Smooth muscle cell (in vitro differentiated cells): ENCODE measurements around the gene DPF3. TPM values are rescaled to one million over a fixed set of nuclear protein-coding genes. Genes with fewer than 3 reads are reported as not detected.

Source experiments
- DNase-seq: peaks from one replicate; lab custom pipeline; 2025; ENCODE audit not compliant: unreplicated experiment; lab: John Stamatoyannopoulos, UW
- H2AFZ ChIP-seq: fragments of 200-600 bp; sonication (generic); 2 replicates; pipeline ENCODE4 v1.6.0; 2016; ENCODE audit warnings: antibody characterized with exemption, low read depth, mild to moderate bottlenecking
- H3F3A ChIP-seq: fragments of 200-600 bp; sonication (generic); 2 replicates; pipeline ENCODE4 v1.6.0; 2017; ENCODE audit warnings: antibody characterized with exemption, low read depth
- H3K27ac ChIP-seq: fragments of 200-600 bp; sonication (generic); 2 replicates; pipeline ENCODE4 v1.5.1; 2016; ENCODE audit warnings: low read depth, mild to moderate bottlenecking
- H3K27me3 ChIP-seq: fragments of 200-600 bp; sonication (generic); 2 replicates; pipeline ENCODE4 v1.6.1; 2016; ENCODE audit warnings: low read depth, mild to moderate bottlenecking
- H3K36me3 ChIP-seq: fragments of 200-600 bp; sonication (generic); 2 replicates; pipeline ENCODE4 v1.5.1; 2016; ENCODE audit warnings: low read depth
- H3K4me1 ChIP-seq: fragments of 200-600 bp; sonication (generic); 2 replicates; pipeline ENCODE4 v1.5.1; 2016; ENCODE audit warnings: low read depth
- H3K4me2 ChIP-seq: fragments of 200-600 bp; sonication (generic); 2 replicates; pipeline ENCODE4 v1.6.0; 2016; ENCODE audit warnings: mild to moderate bottlenecking
- H3K4me3 ChIP-seq: fragments of 200-600 bp; sonication (generic); 2 replicates; pipeline ENCODE4 v1.5.1; 2016; ENCODE audit warnings: mild to moderate bottlenecking
- H3K79me2 ChIP-seq: fragments of 200-600 bp; sonication (generic); 2 replicates; pipeline ENCODE4 v1.6.0; 2016; ENCODE audit warnings: low read depth, mild to moderate bottlenecking
- H3K9ac ChIP-seq: fragments of 200-600 bp; sonication (generic); 2 replicates; pipeline ENCODE4 v1.6.0; 2016; ENCODE audit warnings: low read depth
- H3K9me3 ChIP-seq: fragments of 200-600 bp; sonication (generic); replicated peaks from 2 replicates; pipeline ENCODE4 v1.5.1; 2016; ENCODE audit warnings: low read depth
- H4K20me1 ChIP-seq: fragments of 200-600 bp; sonication (generic); 2 replicates; pipeline ENCODE4 v1.6.0; 2016; ENCODE audit warnings: low read depth
- WGBS: methylation state at CpG from one replicate; pipeline ENCODE4 v1.1.7; 2016; ENCODE audit warnings: low lambda C conversion rate; 5-methylcytosine and 5-hydroxymethylcytosine counted together
- polyA plus RNA-seq: library from polyadenylated mRNA; unstranded; fragments of >200 nt; fragmentation: Nextera tagmentation; extraction: Ambion mirVana; gene quantifications from 2 replicates; pipeline ENCODE4 v1.2.1, GENCODE V29; 2016
- total RNA-seq: library from RNA; depleted of rRNA; stranded (reverse); fragments of >200 nt; gene quantifications from 2 replicates; pipeline ENCODE4 v1.2.3, GENCODE V29; 2014
- TF ChIP-seq, protein P1 (sequence below): fragments of 200-600 bp; sonication (generic); IDR thresholded peaks from 2 replicates; pipeline ENCODE4 v1.5.1; 2017; ENCODE audit warnings: borderline replicate concordance, mild to moderate bottlenecking, antibody characterized with exemption; ENCODE audit not compliant: insufficient read depth, poor library complexity, severe bottlenecking

DPF3 gene
- total and polyA plus RNA-seq, 2 experiments from 2014 or later = 4.9 to 12.6 TPM

- H4K20me1 ChIP-seq = no peaks in the 10 kb centered on the region
- TF ChIP-seq, protein P1, sequence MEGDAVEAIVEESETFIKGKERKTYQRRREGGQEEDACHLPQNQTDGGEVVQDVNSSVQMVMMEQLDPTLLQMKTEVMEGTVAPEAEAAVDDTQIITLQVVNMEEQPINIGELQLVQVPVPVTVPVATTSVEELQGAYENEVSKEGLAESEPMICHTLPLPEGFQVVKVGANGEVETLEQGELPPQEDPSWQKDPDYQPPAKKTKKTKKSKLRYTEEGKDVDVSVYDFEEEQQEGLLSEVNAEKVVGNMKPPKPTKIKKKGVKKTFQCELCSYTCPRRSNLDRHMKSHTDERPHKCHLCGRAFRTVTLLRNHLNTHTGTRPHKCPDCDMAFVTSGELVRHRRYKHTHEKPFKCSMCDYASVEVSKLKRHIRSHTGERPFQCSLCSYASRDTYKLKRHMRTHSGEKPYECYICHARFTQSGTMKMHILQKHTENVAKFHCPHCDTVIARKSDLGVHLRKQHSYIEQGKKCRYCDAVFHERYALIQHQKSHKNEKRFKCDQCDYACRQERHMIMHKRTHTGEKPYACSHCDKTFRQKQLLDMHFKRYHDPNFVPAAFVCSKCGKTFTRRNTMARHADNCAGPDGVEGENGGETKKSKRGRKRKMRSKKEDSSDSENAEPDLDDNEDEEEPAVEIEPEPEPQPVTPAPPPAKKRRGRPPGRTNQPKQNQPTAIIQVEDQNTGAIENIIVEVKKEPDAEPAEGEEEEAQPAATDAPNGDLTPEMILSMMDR = no peak
- no peak overlapping the region for H3K27ac ChIP-seq
- H2AFZ ChIP-seq = no peak overlapping the region
- no peaks in the 10 kb centered on the region for H3K9me3 ChIP-seq
- H3F3A ChIP-seq = no peaks in the 10 kb centered on the region
- DNase-seq = no peak
- no peak overlapping the region for H3K9ac ChIP-seq
- WGBS = 87% methylated on average over 12 of the region's 12 CpGs
- H3K4me3 ChIP-seq = no peak overlapping the region
- H3K4me2 ChIP-seq = no peak overlapping the region
- no peaks in the 10 kb centered on the region for H3K4me1 ChIP-seq
- no peaks in the 10 kb centered on the region for H3K79me2 ChIP-seq
- no peaks in the 10 kb centered on the region for H3K36me3 ChIP-seq
- no peaks in the 10 kb centered on the region for H3K27me3 ChIP-seq
Observed at GRCh38 chr14:72839753-72840607, 53.9 kb downstream of the DPF3 start.

DNA sequence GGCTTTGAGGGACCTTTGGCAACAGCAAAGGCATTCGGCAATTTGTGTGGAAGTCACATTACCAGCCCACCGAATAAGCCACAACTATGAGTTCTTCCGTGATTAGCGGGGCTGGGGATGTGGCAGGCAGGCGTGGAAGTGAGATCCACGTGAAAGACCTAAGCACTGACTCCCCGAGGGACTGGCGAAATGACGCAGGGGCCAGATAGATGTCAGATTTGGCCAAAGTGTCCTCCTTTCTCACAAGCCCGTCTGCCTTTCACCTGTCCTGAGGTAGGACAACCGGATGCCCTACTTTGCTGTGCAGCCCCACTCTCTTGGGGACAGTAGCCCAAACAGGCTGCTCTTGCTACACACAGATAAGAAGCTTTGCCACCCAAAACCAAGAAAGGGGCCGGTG lies 54.5 kb downstream of the DPF3 start:
- no peaks in the 10 kb centered on the region for H3K27me3 ChIP-seq
- no peak overlapping the region for H3K4me2 ChIP-seq
- TF ChIP-seq, protein P1 = no peak
- no peaks in the 10 kb centered on the region for H3K36me3 ChIP-seq
- no peak overlapping the region for H3K4me3 ChIP-seq
- no peaks in the 10 kb centered on the region for H3K4me1 ChIP-seq
- no peak overlapping the region for H3K9ac ChIP-seq
- H3K27ac ChIP-seq = no peak overlapping the region
- no peak overlapping the region for H2AFZ ChIP-seq
- H3F3A ChIP-seq = no peaks in the 10 kb centered on the region
- H3K79me2 ChIP-seq = no peaks in the 10 kb centered on the region
- no peaks in the 10 kb centered on the region for H3K9me3 ChIP-seq
- 95% methylated on average over 12 of the region's 12 CpGs for WGBS
- no peaks in the 10 kb centered on the region for H4K20me1 ChIP-seq
- DNase-seq = no peak

DNA sequence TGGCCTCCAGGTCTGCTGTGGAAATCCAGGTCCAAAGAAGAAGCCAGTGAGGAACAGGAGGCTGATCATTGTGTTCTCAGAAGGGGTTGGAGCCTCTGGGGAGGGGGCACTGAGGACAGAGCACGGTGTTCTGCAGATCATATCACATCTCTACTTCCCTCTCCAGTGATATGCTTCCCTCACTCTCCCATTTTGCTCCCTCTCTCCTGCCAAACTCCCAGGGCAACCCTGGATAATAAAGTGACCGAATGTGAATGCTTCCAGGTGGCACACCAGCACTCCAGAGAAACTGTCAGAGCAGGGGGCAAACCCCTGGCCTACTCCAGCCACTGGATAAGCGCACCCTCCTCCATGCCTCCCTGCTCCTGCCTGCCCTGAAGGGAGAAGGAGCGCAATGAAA lies 57.8 kb downstream of the DPF3 start:
- no peaks in the 10 kb centered on the region for H3K9me3 ChIP-seq
- H3F3A ChIP-seq = no peaks in the 10 kb centered on the region
- H3K27me3 ChIP-seq = no peaks in the 10 kb centered on the region
- TF ChIP-seq, protein P1 = no peak
- peaks cover 9% of the 10 kb centered on the region for H4K20me1 ChIP-seq
- H2AFZ ChIP-seq = no peak overlapping the region
- no peak overlapping the region for H3K4me2 ChIP-seq
- no peaks in the 10 kb centered on the region for H3K36me3 ChIP-seq
- H3K27ac ChIP-seq = no peak overlapping the region
- no peaks in the 10 kb centered on the region for H3K79me2 ChIP-seq
- H3K4me1 ChIP-seq = no peaks in the 10 kb centered on the region
- WGBS = 87% methylated on average over 4 of the region's 4 CpGs
- no peak overlapping the region for H3K9ac ChIP-seq
- H3K4me3 ChIP-seq = no peak overlapping the region
- no peak for DNase-seq

GRCh38 chr14:72833174-72833573 lies 60.7 kb downstream of the DPF3 start:
- Histone ChIP-seq H4K20me1 (peaks cover 9% of the 10 kb centered on the region), H3K9me3 (no peaks in the 10 kb centered on the region), H3K79me2 (no peaks in the 10 kb centered on the region), H3K27ac (no peak overlapping the region), H2AFZ (no peak overlapping the region), H3K4me1 (peaks cover 5% of the 10 kb centered on the region), H3K27me3 (no peaks in the 10 kb centered on the region), H3K4me3 (no peak overlapping the region), H3F3A (no peaks in the 10 kb centered on the region), H3K9ac (no peak overlapping the region), H3K4me2 (no peak overlapping the region), H3K36me3 (no peaks in the 10 kb centered on the region)
- 92% methylated on average over 9 of the region's 9 CpGs for WGBS
- no peak for DNase-seq
- TF ChIP-seq, protein P1 = no peak
